Measurements from ENCODE around the gene CKLF.

DNA sequence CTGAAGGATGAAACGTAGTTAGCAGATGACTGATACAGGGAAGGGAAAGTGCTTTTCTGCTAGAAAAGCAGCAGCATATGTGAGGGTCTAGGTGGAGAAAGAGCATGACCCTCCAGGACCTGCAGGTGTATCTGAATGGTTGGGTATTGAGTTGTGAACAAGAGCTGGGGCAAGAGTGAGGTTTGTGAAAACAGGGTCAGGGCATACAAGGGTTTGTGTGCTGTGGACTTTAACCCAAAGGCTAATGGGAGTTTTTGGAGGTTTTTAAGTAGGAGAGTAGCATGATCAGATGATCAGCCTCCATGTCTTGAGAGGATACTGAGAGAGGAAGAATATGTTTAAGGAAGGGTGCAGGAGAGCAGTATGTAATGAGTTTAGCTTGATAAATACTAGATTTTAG is 7.7 kb downstream of the CKLF start:
- TF ChIP-seq, protein P1, sequence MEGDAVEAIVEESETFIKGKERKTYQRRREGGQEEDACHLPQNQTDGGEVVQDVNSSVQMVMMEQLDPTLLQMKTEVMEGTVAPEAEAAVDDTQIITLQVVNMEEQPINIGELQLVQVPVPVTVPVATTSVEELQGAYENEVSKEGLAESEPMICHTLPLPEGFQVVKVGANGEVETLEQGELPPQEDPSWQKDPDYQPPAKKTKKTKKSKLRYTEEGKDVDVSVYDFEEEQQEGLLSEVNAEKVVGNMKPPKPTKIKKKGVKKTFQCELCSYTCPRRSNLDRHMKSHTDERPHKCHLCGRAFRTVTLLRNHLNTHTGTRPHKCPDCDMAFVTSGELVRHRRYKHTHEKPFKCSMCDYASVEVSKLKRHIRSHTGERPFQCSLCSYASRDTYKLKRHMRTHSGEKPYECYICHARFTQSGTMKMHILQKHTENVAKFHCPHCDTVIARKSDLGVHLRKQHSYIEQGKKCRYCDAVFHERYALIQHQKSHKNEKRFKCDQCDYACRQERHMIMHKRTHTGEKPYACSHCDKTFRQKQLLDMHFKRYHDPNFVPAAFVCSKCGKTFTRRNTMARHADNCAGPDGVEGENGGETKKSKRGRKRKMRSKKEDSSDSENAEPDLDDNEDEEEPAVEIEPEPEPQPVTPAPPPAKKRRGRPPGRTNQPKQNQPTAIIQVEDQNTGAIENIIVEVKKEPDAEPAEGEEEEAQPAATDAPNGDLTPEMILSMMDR (IDR thresholded peaks at IDR 0.05) = no peak
- TF ChIP-seq POLR2A (IDR thresholded peaks at IDR 0.05) = no peak

Measured in adrenal gland (tissue), 5 donors.